ENCODE measurements around the gene EMC9. TPM values are rescaled to one million over a fixed set of nuclear protein-coding genes. Genes with fewer than 3 reads are reported as not detected.

EMC9 gene
- total and polyA plus RNA-seq, 10 of the 15 experiments (the other 5 are each of a cell fraction or from before 2014, with no cell fraction given): 15.3 to 60.5 (median 30.3) TPM

- no peak overlapping the region for H2AFZ ChIP-seq (ENCODE audit: control insufficient read depth, low read depth, low read length)
- no TSS peak for BruUV-seq (replicated peaks)
- in situ Hi-C loops (cut with MboI): no loop called here
- ChIA-PET POLR2A (interaction anchor here (0.7 to 11.6 kb wide), 8 partner anchors 10 to 95 kb away, joined by 3 to 276 read pairs (median 9); partner anchors contain the start of genes DCAF11, IRF9, NRL and PSME2), CTCF (interaction anchor here (0.6 to 4.9 kb wide), 9 partner anchors 9 to 170 kb away, joined by 3 to 39 read pairs (median 6); partner anchors contain the start of genes CIDEB, DCAF11, IRF9 and NRL), SMC1A (ENCODE audit: uncharacterized antibody, unreplicated experiment) (interaction anchor here (0.6 to 7.7 kb wide), 11 partner anchors 8 to 170 kb away, joined by 3 to 70 read pairs (median 4); partner anchors contain the start of genes CIDEB, DCAF11, IRF9 and NRL), RAD21 (ENCODE audit: unreplicated experiment) (interaction anchor here (0.8 to 6.8 kb wide), 8 partner anchors 9 to 105 kb away, joined by 3 to 69 read pairs (median 6); partner anchors contain the start of genes DCAF11, IPO4, IRF9 and NRL)
- H3K4me2 ChIP-seq (ENCODE audit: control insufficient read depth, insufficient read depth): peak overlapping the region; percentile 81
- H4K20me1 ChIP-seq (ENCODE audit: control insufficient read depth, insufficient read depth): no peaks in the 10 kb centered on the region
- peak overlapping the region; percentile 99; the same call in 1 of the 2 replicates for H3K4me3 ChIP-seq
- WGBS (ENCODE audit: insufficient coverage, insufficient replicate concordance, low lambda C conversion rate, missing lambda C conversion rate): 82% methylated on average over 8 of the region's 8 CpGs
- no peak for FAIRE-seq
- H3K36me3 ChIP-seq (ENCODE audit: control insufficient read depth in 2 of 2, insufficient read depth in 2 of 2, low read length in 1 of 2): peaks cover 12 to 13% of the 10 kb centered on the region in 2 experiments
- peak overlapping the region; percentile 95 for H3K27ac ChIP-seq (ENCODE audit: control insufficient read depth, insufficient read depth)
- TF ChIP-seq MEF2B (IDR thresholded peaks at IDR 0.05; ENCODE audit: partially characterized antibody, poor library complexity, severe bottlenecking): no peak
- 0 out of 2 replicates have a peak, but pooled peaks have one; percentile 12 for TF ChIP-seq POLR2AphosphoS5 (IDR thresholded peaks at IDR 0.05; ENCODE audit: low read length)
- no peak for TF ChIP-seq FOXK2 (IDR thresholded peaks at IDR 0.05)
- TF ChIP-seq PML (IDR thresholded peaks at IDR 0.05; ENCODE audit: low read length): 0 out of 2 replicates have a peak, but pooled peaks have one; percentile 25
- H3K27me3 ChIP-seq (replicated peaks in 1 of 2; ENCODE audit: control insufficient read depth in 2 of 2, insufficient read depth in 2 of 2, low read length in 1 of 2): no peaks in the 10 kb centered on the region
- ATAC-seq: no peak
- peaks cover 55% of the 10 kb centered on the region for H3K79me2 ChIP-seq (ENCODE audit: control insufficient read depth, insufficient read depth, low read length)
- no peaks in the 10 kb centered on the region for H3K9me3 ChIP-seq (replicated peaks; ENCODE audit: control insufficient read depth, insufficient read depth, low read length)
- intact Hi-C loops (cut with micrococcal nuclease; ENCODE audit: unreplicated experiment): no loop called here
- H3K4me1 ChIP-seq (ENCODE audit: control insufficient read depth, insufficient read depth, low read length): peaks cover 37% of the 10 kb centered on the region
- H3K9ac ChIP-seq (ENCODE audit: control insufficient read depth, insufficient read depth, low read length): peak overlapping the region; percentile 96
- no peak for DNase-seq (ENCODE audit: low read depth, low spot score)
Observed at GRCh38 chr14:24137529-24138395, 3.6 kb downstream of the EMC9 start.
